Measurements from ENCODE around the gene HMCN2.
A peak's percentile ranks its signal among the peaks of the same experiment; 100 is the strongest.

HMCN2 gene

DNA sequence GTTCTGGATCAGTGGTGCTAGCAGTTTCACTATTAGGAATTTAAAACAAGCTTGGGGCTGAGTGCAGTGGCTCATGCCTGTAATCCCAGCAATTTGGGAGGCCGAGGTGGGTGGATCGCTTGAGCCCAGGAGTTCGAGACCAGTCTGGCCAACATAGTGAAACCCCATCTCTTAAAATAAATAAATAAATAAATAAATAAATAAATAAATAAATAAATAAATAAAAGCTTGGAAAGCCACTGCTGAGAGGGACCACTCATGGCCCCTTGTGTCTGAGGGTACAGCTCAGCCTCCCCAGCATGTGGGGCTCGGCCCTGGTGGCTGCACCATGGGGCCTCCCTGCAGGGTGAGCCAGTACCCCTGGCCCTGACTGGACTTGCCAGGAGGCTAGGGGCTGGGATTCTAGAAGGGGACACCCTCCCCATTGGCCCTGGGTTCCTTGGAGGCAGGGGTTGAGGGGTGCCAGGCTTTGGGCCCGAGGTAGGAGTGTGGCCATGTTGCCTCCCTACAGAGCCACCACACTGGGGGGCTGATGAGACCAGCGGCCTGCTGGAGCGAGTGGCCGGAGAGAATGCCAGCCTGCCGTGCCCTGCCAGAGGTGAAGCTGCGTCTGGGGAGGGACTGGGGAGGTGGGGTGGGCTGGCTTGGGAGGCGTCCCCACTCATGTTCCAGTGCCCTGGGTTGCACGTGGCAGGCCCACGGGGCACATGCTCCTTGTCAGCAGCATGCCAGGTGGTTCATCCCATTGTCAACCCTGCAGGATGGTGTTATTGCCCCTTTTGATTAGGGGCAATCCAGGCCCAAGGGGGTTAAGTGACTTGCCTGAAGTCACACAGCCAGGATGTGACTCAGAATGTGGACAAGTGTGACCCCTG is 76.5 kb downstream of the HMCN2 start:
- Mint-ChIP-seq H3K27me3 (no peaks in the 10 kb centered on the region), H3K36me3 (ENCODE audit: insufficient read depth) (no peaks in the 10 kb centered on the region), H3K4me1 (ENCODE audit: low read depth in 2 of 2) (peaks cover 0 to 1% of the 10 kb centered on the region in 2 donors), H3K9me3 (no peaks in the 10 kb centered on the region), H3K4me3 (no peak overlapping the region), H3K27ac (no peak overlapping the region)
- ATAC-seq (replicated peaks) (no peak), DNase-seq (no peak)

DNA sequence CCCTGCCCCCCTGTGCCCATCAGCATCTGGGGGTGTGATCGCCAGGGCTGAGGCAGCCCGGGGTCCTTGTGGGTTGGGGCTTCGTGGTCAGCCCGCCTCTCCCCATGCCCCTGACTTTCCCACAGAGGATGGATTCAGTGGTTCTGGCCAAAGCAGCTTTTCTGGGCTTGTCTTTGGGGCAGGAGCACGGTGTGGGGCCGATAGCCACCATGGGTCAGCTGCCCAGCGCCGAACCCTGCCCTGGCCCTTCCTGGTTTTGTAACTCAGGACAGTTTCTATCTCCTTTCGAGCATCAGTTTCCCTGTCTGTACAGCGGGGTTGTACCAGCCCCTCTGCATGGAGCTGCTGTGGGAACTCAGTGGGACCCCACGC is 77.1 kb downstream of the HMCN2 start:
- no peaks in the 10 kb centered on the region for H3K27me3 Mint-ChIP-seq
- H3K4me3 Mint-ChIP-seq, result no peak overlapping the region
- no peak overlapping the region for H3K27ac Mint-ChIP-seq
- H3K4me1 Mint-ChIP-seq (ENCODE audit: low read depth in 2 of 2), result peaks cover 0 to 1% of the 10 kb centered on the region in 2 donors
- H3K36me3 Mint-ChIP-seq (ENCODE audit: insufficient read depth), result no peaks in the 10 kb centered on the region
- ATAC-seq (replicated peaks) (no peak), DNase-seq (no peak)
- H3K9me3 Mint-ChIP-seq, result no peaks in the 10 kb centered on the region

DNA sequence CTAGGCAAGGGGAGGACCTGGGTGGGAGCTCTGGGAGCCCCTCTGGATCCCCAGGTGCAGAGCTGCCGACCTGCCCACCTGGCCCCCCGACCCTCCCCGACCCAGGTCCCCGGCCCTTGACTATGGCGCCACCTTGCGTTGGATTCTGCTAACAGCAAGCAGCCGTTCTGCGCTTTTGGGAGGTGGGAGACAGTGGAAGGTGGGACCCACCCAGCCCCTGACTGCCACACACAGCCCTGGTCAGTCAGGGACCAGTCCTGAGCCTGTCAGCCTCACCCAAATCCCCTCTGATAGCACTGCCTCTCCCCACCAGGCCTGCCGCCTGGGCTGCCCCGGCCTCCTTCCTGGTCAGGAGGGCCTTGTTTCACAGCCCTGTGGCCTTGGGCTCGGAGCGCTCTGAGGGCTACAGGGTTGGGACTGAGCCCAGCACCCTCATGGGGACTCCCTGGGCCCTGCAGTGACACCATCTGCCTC is 77.9 kb downstream of the HMCN2 start:
- ATAC-seq (replicated peaks), result no peak

DNA sequence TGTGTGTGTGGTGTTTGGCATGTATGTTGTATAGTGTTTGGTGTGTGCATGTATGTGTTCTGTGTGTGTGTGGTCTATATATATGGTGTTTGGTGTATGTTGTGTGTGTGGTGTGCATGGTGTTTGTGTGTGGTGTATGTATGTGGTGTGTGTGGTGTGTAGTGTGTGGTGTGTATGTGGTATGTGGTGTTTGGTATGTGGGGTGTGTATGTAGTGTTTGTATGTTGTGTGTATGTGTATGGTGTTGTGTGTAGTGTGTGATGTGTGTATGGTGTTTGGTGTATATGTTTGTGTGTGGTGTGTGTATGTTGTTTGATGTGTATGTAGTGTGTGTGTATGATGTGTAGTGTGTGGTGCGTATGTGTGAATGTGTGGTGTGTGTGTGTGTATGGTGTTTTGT is 78.8 kb downstream of the HMCN2 start:
- Mint-ChIP-seq H3K27me3 (no peaks in the 10 kb centered on the region), H3K27ac (no peak overlapping the region), H3K9me3 (no peaks in the 10 kb centered on the region), H3K4me3 (no peak overlapping the region), H3K36me3 (ENCODE audit: insufficient read depth) (no peaks in the 10 kb centered on the region), H3K4me1 (ENCODE audit: low read depth in 2 of 2) (peaks cover 0 to 1% of the 10 kb centered on the region in 2 donors)
- DNase-seq (no peak), ATAC-seq (replicated peaks) (no peak)

More for the DNA sequence above, 77.9 kb downstream of the HMCN2 start:
- no peaks in the 10 kb centered on the region for H3K36me3 Mint-ChIP-seq (ENCODE audit: insufficient read depth)
- H3K9me3 Mint-ChIP-seq, result no peaks in the 10 kb centered on the region
- H3K27ac Mint-ChIP-seq, result no peak overlapping the region
- H3K4me3 Mint-ChIP-seq, result no peak overlapping the region
- DNase-seq, result peak in 1 of 3 experiments; percentile 6
- H3K27me3 Mint-ChIP-seq, result no peaks in the 10 kb centered on the region
- H3K4me1 Mint-ChIP-seq (ENCODE audit: low read depth in 2 of 2), result peaks cover 0 to 1% of the 10 kb centered on the region in 2 donors

DNA sequence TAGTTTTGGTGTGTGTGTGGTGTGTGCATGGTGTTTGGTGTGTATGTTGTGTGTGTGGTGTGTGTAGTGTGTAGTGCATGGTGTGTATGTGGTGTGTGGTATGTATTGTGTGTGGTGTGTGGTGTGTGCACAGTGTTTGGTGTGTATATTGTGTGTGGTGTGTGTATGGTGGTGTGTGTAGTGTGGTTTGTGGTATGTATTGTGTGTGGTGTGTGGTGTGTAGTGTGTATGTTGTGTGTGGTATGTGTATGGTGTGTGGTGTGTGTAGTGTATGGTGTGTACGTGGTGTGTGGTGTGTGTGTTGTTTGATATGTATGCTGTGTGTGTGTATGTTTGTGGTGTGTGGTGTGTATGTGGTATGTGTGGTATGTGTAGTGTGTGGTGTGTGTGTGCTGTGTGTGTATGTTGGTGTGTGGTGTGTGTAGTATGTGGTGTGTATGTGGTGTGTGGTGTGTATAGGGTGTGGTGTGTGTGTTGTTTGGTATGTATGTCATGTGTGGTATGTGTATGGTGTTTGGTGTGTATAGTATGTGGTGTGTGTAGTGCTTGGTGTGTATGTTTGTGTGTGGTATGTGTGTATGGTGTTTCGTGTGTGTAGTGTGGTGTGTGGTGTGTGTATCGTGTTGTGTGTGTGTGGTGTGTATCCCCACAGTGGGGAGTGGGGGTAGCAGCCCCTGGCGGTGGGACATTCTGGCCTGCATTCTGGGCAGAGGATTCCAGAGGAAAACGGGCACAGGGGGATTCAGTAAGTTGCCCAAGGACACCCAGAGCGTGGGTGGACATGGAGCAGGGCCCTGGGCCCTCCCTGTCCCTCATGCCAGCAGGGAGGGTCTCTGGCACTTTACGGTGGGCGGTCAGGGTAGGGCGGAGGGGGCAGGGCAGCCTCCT is 79.7 kb downstream of the HMCN2 start:
- H3K27ac Mint-ChIP-seq, result no peak overlapping the region
- H3K36me3 Mint-ChIP-seq (ENCODE audit: insufficient read depth), result no peaks in the 10 kb centered on the region
- DNase-seq (no peak), ATAC-seq (replicated peaks) (no peak)
- no peaks in the 10 kb centered on the region for H3K4me1 Mint-ChIP-seq (ENCODE audit: low read depth in 2 of 2)
- H3K27me3 Mint-ChIP-seq, result no peaks in the 10 kb centered on the region
- no peaks in the 10 kb centered on the region for H3K9me3 Mint-ChIP-seq
- no peak overlapping the region for H3K4me3 Mint-ChIP-seq

DNA sequence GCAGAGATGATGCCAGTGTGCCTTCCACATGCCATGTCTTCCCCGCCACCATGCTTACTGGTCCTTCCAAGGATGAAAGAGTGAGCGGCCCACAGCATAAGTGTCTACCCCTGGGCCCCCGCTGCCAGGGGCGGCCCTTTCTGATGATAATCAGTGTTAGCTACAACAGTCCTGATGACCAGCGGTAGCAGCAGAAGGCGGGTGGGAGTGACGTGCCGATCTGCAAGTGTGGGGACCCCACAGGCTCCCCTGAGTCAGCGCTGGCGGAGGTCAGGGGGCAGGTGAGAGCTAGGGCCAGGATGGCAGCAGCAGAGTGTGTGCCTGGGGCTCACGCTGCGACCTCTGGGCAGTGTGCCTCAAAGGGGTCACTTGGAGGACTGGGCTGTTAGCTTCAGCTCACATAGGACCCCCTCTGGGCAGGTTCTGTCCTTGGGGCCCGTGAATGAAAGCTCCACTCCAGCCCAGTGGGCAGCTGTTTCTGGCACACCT is 80.4 kb downstream of the HMCN2 start:
- Mint-ChIP-seq H3K27me3 (no peaks in the 10 kb centered on the region), H3K4me3 (no peak overlapping the region), H3K27ac (no peak overlapping the region), H3K36me3 (ENCODE audit: insufficient read depth) (no peaks in the 10 kb centered on the region), H3K4me1 (ENCODE audit: low read depth in 2 of 2) (no peaks in the 10 kb centered on the region), H3K9me3 (no peaks in the 10 kb centered on the region)
- no peak for DNase-seq
- ATAC-seq (replicated peaks), result no peak

DNA sequence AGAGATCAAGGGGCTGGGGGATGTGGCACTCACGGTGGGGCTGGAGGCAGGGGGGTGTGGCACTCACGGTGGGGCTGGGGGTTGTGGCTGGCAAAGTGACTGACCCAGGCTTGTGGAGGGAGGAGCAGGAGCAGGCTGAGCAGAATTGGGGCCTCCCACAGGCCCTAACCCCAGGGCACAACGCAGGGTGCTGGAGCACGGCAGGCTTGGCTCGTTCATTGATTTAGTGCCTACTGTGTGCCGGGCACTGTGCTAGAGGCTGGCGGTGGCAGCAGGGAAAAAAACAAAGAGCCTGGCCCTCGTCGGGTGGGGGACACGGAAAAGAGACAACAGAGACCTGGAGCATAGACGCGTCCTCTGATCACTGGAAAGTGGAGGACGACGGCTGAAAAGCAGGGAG is 80.9 kb downstream of the HMCN2 start:
- Mint-ChIP-seq H3K27ac (no peak overlapping the region), H3K36me3 (ENCODE audit: insufficient read depth) (no peaks in the 10 kb centered on the region), H3K27me3 (no peaks in the 10 kb centered on the region), H3K4me3 (no peak overlapping the region), H3K4me1 (ENCODE audit: low read depth in 2 of 2) (no peaks in the 10 kb centered on the region), H3K9me3 (no peaks in the 10 kb centered on the region)
- no peak for DNase-seq
- no peak for ATAC-seq (replicated peaks)

DNA sequence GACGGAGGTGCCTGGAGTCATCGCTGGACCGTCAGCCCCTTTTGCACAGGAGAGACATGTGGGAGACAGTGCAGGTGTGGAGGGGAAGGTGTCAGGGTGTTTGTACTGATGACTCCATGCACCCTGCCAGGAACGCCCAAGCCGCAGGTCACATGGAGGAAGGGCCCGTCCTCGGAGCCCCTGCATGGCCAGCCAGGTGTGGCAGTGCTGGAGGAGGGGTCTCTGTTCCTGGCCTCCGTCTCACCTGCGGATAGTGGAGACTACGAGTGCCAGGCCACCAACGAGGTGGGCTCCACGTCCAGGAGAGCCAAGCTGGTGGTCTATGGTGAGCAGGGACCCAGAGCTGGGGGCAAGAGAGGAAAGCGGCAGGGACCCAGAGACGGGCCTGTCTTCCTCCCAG is 81.5 kb downstream of the HMCN2 start:
- H3K27me3 Mint-ChIP-seq, result no peaks in the 10 kb centered on the region
- H3K9me3 Mint-ChIP-seq, result no peaks in the 10 kb centered on the region
- DNase-seq (no peak), ATAC-seq (replicated peaks) (no peak)
- no peaks in the 10 kb centered on the region for H3K4me1 Mint-ChIP-seq (ENCODE audit: low read depth in 2 of 2)
- H3K36me3 Mint-ChIP-seq (ENCODE audit: insufficient read depth), result no peaks in the 10 kb centered on the region
- no peak overlapping the region for H3K4me3 Mint-ChIP-seq
- no peak overlapping the region for H3K27ac Mint-ChIP-seq

DNA sequence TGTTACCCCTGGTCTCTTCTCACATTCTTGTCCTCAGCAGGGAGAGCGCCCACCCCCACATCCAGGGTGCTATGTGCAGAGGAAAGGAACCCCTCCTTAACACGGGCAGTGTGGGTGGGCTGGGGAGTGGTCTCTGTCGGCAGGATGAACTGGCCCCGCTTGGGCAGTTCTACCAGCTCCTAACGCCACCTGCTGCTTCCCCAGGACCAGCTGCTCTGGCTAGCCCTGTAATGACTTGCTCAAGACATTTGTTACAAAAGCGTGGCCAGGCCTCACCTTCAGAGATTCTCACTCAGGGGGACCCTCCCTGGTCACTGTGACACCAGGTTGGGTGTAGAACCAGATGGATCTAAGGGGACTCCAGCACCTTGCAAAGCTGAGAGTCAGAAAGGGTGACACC is 82.4 kb downstream of the HMCN2 start:
- DNase-seq, result no peak
- Mint-ChIP-seq H3K27me3 (no peaks in the 10 kb centered on the region), H3K9me3 (no peaks in the 10 kb centered on the region), H3K4me3 (no peak overlapping the region), H3K27ac (no peak overlapping the region), H3K36me3 (ENCODE audit: insufficient read depth) (no peaks in the 10 kb centered on the region), H3K4me1 (ENCODE audit: low read depth in 2 of 2) (no peaks in the 10 kb centered on the region)
- ATAC-seq (replicated peaks), result no peak

DNA sequence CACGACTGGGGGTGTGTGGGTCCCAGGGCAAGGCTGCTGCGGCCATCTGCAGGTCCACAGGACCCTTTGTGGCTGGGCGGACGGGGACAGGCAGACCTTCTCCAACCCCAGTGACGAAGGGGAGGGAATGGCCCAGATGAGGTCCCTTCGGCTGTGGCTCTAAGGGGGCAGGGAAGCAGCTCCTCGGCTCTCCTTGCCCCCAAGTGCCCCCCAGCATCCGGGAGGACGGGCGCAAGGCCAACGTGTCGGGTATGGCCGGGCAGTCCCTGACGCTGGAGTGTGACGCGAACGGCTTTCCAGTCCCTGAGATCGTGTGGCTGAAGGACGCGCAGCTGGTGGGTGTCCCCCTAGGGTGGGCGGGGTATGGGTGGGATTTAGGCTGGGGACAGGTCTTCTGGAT is 82.8 kb downstream of the HMCN2 start:
- ATAC-seq (replicated peaks), result no peak
- no peaks in the 10 kb centered on the region for H3K9me3 Mint-ChIP-seq
- no peaks in the 10 kb centered on the region for H3K36me3 Mint-ChIP-seq (ENCODE audit: insufficient read depth)
- no peaks in the 10 kb centered on the region for H3K4me1 Mint-ChIP-seq (ENCODE audit: low read depth in 2 of 2)
- no peak overlapping the region for H3K27ac Mint-ChIP-seq
- DNase-seq, result no peak
- H3K27me3 Mint-ChIP-seq, result peaks cover 0 to 2% of the 10 kb centered on the region in 2 donors
- H3K4me3 Mint-ChIP-seq, result no peak overlapping the region

DNA sequence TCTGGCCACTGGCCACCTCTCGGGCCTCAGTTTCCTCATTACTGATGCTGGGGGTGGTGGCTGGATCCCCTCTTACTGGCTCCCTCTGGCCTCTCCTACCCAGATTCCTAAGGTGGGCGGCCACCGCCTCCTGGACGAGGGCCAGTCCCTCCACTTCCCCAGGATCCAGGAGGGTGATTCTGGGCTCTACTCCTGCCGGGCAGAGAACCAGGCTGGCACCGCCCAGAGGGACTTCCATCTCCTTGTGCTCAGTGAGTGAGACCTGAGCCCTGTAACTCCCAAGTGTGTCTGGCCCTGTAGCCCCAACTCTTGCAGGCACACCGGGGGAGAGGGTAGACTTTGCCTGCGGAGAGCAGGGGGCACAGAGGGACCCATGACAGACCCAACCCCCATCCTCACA is 83.3 kb downstream of the HMCN2 start:
- Mint-ChIP-seq H3K27ac (no peak overlapping the region), H3K36me3 (ENCODE audit: insufficient read depth) (no peaks in the 10 kb centered on the region), H3K4me1 (ENCODE audit: low read depth in 2 of 2) (no peaks in the 10 kb centered on the region), H3K9me3 (no peaks in the 10 kb centered on the region), H3K4me3 (no peak overlapping the region), H3K27me3 (peaks cover 0 to 7% of the 10 kb centered on the region in 2 donors)
- ATAC-seq (replicated peaks) (no peak), DNase-seq (no peak)

DNA sequence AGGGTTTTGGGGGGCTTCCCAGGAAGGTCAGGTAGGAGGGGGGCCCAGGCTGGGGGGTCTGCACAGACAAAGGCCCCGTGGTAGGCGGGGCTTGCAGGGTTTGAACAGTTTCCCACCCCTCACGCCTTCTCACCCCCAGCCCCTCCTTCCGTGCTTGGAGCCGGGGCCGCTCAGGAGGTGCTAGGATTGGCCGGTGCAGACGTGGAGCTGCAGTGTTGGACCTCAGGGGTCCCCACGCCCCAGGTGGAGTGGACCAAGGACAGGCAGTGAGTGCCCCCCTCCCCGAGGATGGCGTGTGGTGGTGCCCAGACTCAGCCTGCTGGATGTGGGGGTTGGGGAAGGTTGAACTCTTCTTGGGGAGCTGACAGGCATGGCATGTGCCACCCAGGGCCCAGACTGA is 83.8 kb downstream of the HMCN2 start:
- Mint-ChIP-seq H3K4me1 (ENCODE audit: low read depth in 2 of 2) (no peaks in the 10 kb centered on the region), H3K36me3 (ENCODE audit: insufficient read depth) (no peaks in the 10 kb centered on the region), H3K27me3 (peaks cover 0 to 12% of the 10 kb centered on the region in 2 donors), H3K4me3 (no peak overlapping the region), H3K27ac (no peak overlapping the region), H3K9me3 (no peaks in the 10 kb centered on the region)
- ATAC-seq (replicated peaks) (no peak), DNase-seq (no peak)

DNA sequence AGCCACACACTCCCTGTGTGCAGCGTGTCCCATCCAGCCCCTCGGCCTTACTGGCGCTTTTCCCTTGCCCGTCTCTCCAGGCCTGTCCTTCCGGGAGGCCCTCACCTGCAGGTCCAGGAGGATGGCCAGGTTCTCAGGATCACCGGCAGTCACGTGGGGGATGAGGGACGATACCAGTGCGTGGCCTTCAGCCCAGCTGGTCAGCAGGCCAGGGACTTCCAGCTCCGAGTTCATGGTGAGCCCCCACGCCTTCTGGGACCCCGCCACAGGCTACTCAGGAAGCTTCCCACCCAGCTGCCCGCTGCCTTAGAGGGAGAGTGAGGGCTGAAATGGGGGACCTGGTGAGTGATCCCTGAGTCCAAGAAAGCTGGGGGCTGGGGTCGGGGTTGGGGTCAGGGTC is 85.8 kb downstream of the HMCN2 start:
- DNase-seq (no peak), ATAC-seq (replicated peaks) (no peak)
- H3K9me3 Mint-ChIP-seq, result no peaks in the 10 kb centered on the region
- peaks cover 0 to 12% of the 10 kb centered on the region in 2 donors for H3K27me3 Mint-ChIP-seq
- no peaks in the 10 kb centered on the region for H3K36me3 Mint-ChIP-seq (ENCODE audit: insufficient read depth)
- H3K27ac Mint-ChIP-seq, result no peak overlapping the region
- H3K4me1 Mint-ChIP-seq (ENCODE audit: low read depth in 2 of 2), result no peaks in the 10 kb centered on the region
- no peak overlapping the region for H3K4me3 Mint-ChIP-seq
